GM23248 (cell line): ENCODE measurements around the gene KIF3B. TPM values are rescaled to one million over a fixed set of nuclear protein-coding genes. Genes with fewer than 3 reads are reported as not detected.
A peak's percentile ranks its signal among the peaks of the same experiment; 100 is the strongest.

Experiments used
- DNase-seq: peaks from one replicate; pipeline ENCODE4 v3.0.0-alpha.2; 2015
- H2AFZ ChIP-seq: fragments of 200-600 bp; sonication (generic); 2 replicates; pipeline ENCODE4 v1.6.1; 2016; ENCODE audit warnings: antibody characterized with exemption
- H3F3A ChIP-seq: fragments of 200-600 bp; sonication (generic); 2 replicates; pipeline ENCODE4 v1.6.1; 2016; ENCODE audit warnings: mild to moderate bottlenecking, antibody characterized with exemption, mixed run types; ENCODE audit not compliant: insufficient read depth
- H3K27ac ChIP-seq: fragments of 200-600 bp; sonication (generic); 2 replicates; pipeline ENCODE4 v1.5.1; 2016; ENCODE audit warnings: mild to moderate bottlenecking
- H3K27me3 ChIP-seq: fragments of 200-600 bp; sonication (generic); replicated peaks from 2 replicates; pipeline ENCODE4 v1.6.1; 2016; ENCODE audit warnings: mild to moderate bottlenecking; ENCODE audit not compliant: insufficient read depth
- H3K36me3 ChIP-seq: fragments of 200-600 bp; sonication (generic); 2 replicates; pipeline ENCODE4 v1.6.1; 2016; ENCODE audit warnings: low read depth, mild to moderate bottlenecking
- H3K4me1 ChIP-seq: fragments of 200-600 bp; sonication (generic); 2 replicates; pipeline ENCODE4 v1.6.1; 2016; ENCODE audit warnings: mild to moderate bottlenecking; ENCODE audit not compliant: insufficient read depth
- H3K4me2 ChIP-seq: fragments of 200-600 bp; sonication (generic); one replicate; pipeline ENCODE4 v1.6.1; 2016; ENCODE audit warnings: mild to moderate bottlenecking; ENCODE audit not compliant: unreplicated experiment
- H3K4me3 ChIP-seq: fragments of 200-600 bp; sonication (generic); 2 replicates; pipeline ENCODE4 v1.5.1; 2016; ENCODE audit warnings: mild to moderate bottlenecking
- H3K79me2 ChIP-seq: fragments of 200-600 bp; sonication (generic); 2 replicates; pipeline ENCODE4 v1.6.1; 2016; ENCODE audit warnings: mild to moderate bottlenecking; ENCODE audit not compliant: insufficient read depth
- H3K9ac ChIP-seq: fragments of 200-600 bp; sonication (generic); 2 replicates; pipeline ENCODE4 v1.6.1; 2016; ENCODE audit warnings: mild to moderate bottlenecking
- H3K9me2 ChIP-seq: fragments of 200-600 bp; sonication (generic); 2 replicates; pipeline ENCODE4 v1.6.1; 2016; ENCODE audit warnings: mixed run types, mild to moderate bottlenecking, moderate library complexity; ENCODE audit not compliant: insufficient read depth
- H3K9me3 ChIP-seq: fragments of 200-600 bp; sonication (generic); one replicate; pipeline ENCODE4 v1.6.1; 2017; ENCODE audit warnings: low read depth
- H4K20me1 ChIP-seq: fragments of 200-600 bp; sonication (generic); 2 replicates; pipeline ENCODE4 v1.6.0; 2016; ENCODE audit not compliant: insufficient read depth
- EZH2 ChIP-seq: fragments of 200-600 bp; sonication (generic); IDR thresholded peaks from 2 replicates; pipeline ENCODE4 v1.6.1; 2018; ENCODE audit warnings: antibody characterized with exemption, mild to moderate bottlenecking; ENCODE audit not compliant: insufficient read depth, poor library complexity, severe bottlenecking
- EZH2phosphoT487 ChIP-seq: fragments of 200-600 bp; sonication (generic); IDR thresholded peaks from 2 replicates; pipeline ENCODE4 v1.6.1; 2018; ENCODE audit warnings: antibody characterized with exemption, moderate library complexity, mild to moderate bottlenecking, low read depth; ENCODE audit not compliant: insufficient read depth
- WGBS, 2 experiments: methylation state at CpG; one replicate each; pipeline ENCODE4 v1.1.6; 2015 to 2017; ENCODE audit warnings: low lambda C conversion rate in 2 of 2, low coverage in 1 of 2; ENCODE audit errors: missing lambda C conversion rate in 2 of 2; 5-methylcytosine and 5-hydroxymethylcytosine counted together
- in situ Hi-C: fragments of 300-500 bp; cut with MboI; formaldehyde crosslinking; loops from 2 replicates; pipeline ENCODE4 v1.15.0; 2020
- polyA plus RNA-seq: library from polyadenylated mRNA; unstranded; fragments of >200 nt; fragmentation: Nextera tagmentation; extraction: Ambion mirVana; gene quantifications from 2 replicates; pipeline ENCODE4 v1.2.1, GENCODE V29; 2016
- total RNA-seq: library from RNA; depleted of rRNA; stranded (reverse); fragments of >200 nt; shearing (Covaris generic); gene quantifications from 2 replicates; pipeline ENCODE4 v1.2.3, GENCODE V29; 2014

Gene KIF3B
- total and polyA plus RNA-seq, 2 experiments from 2014 or later: 8.8 to 28.3 TPM

- no peaks in the 10 kb centered on the region for H3K9me3 ChIP-seq
- H3K36me3 ChIP-seq: peaks cover 24% of the 10 kb centered on the region; the same call in 1 of the 2 replicates
- TF ChIP-seq EZH2: no peak
- no peak for TF ChIP-seq EZH2phosphoT487
- no peak overlapping the region for H3K9ac ChIP-seq
- in situ Hi-C loops: no loop called here
- H2AFZ ChIP-seq: no peak overlapping the region
- peaks cover 27% of the 10 kb centered on the region for H3K4me1 ChIP-seq
- H3K4me3 ChIP-seq: no peak overlapping the region
- 77 to 78% methylated on average over 9 of the region's 9 CpGs for WGBS, 2 experiments
- no peaks in the 10 kb centered on the region for H3K9me2 ChIP-seq
- H4K20me1 ChIP-seq: no peaks in the 10 kb centered on the region
- H3K27ac ChIP-seq: peak overlapping the region; percentile 22
- peaks cover 36% of the 10 kb centered on the region for H3F3A ChIP-seq
- no peak overlapping the region for H3K4me2 ChIP-seq
- DNase-seq: peak; percentile 71
- no peaks in the 10 kb centered on the region for H3K27me3 ChIP-seq
- H3K79me2 ChIP-seq: no peaks in the 10 kb centered on the region
Observed at GRCh38 chr20:32327087-32327681, 49.7 kb downstream of the KIF3B start.

- DNase-seq: no peak
- Histone ChIP-seq H3K9ac (no peak overlapping the region), H3K4me3 (no peak overlapping the region), H3K36me3 (peaks cover 24% of the 10 kb centered on the region; the same call in 1 of the 2 replicates), H3F3A (peaks cover 41% of the 10 kb centered on the region), H3K79me2 (no peaks in the 10 kb centered on the region), H3K4me2 (no peak overlapping the region), H2AFZ (no peak overlapping the region), H3K4me1 (peaks cover 36% of the 10 kb centered on the region), H4K20me1 (no peaks in the 10 kb centered on the region), H3K9me3 (no peaks in the 10 kb centered on the region), H3K27ac (no peak overlapping the region), H3K27me3 (no peaks in the 10 kb centered on the region), H3K9me2 (no peaks in the 10 kb centered on the region)
- no peak for TF ChIP-seq EZH2phosphoT487
- no peak for TF ChIP-seq EZH2
- WGBS, 2 experiments: 90 to 94% methylated on average over 7 of the region's 7 CpGs
- in situ Hi-C loops: no loop called here
Observed at GRCh38 chr20:32329817-32330554, 52.5 kb downstream of the KIF3B start.

- H3K4me2 ChIP-seq: no peak overlapping the region
- no peaks in the 10 kb centered on the region for H3K79me2 ChIP-seq
- no peaks in the 10 kb centered on the region for H3K9me3 ChIP-seq
- H3K27me3 ChIP-seq: no peaks in the 10 kb centered on the region
- H3K9me2 ChIP-seq: no peaks in the 10 kb centered on the region
- H3K27ac ChIP-seq: no peak overlapping the region
- H3K36me3 ChIP-seq: peaks cover 24% of the 10 kb centered on the region; the same call in 1 of the 2 replicates
- H2AFZ ChIP-seq: no peak overlapping the region
- H3K4me3 ChIP-seq: no peak overlapping the region
- TF ChIP-seq EZH2: no peak
- no peak for TF ChIP-seq EZH2phosphoT487
- DNase-seq: no peak
- H4K20me1 ChIP-seq: no peaks in the 10 kb centered on the region
- 100% methylated on average over 1 of the region's 1 CpG for WGBS, 2 experiments
- H3K9ac ChIP-seq: no peak overlapping the region
- peaks cover 31% of the 10 kb centered on the region for H3K4me1 ChIP-seq
- in situ Hi-C loops: no loop called here
- H3F3A ChIP-seq: peaks cover 37% of the 10 kb centered on the region
Observed at GRCh38 chr20:32330555-32330897, 53.1 kb downstream of the KIF3B start.

- peaks cover 24% of the 10 kb centered on the region for H3F3A ChIP-seq
- in situ Hi-C loops: no loop called here
Observed at GRCh38 chr20:32332614-32333013, 55.2 kb downstream of the KIF3B start.

More at GRCh38 chr20:32332614-32333013, 55.2 kb downstream of the KIF3B start:
- H2AFZ ChIP-seq: no peak overlapping the region
- no peak overlapping the region for H3K4me2 ChIP-seq
- H4K20me1 ChIP-seq: no peaks in the 10 kb centered on the region
- no peaks in the 10 kb centered on the region for H3K9me3 ChIP-seq
- peak overlapping the region; percentile 55 for H3K27ac ChIP-seq
- DNase-seq: peak; percentile 82
- peaks cover 24% of the 10 kb centered on the region; the same call in 1 of the 2 replicates for H3K36me3 ChIP-seq
- H3K27me3 ChIP-seq: no peaks in the 10 kb centered on the region
- TF ChIP-seq EZH2: no peak
- H3K79me2 ChIP-seq: no peaks in the 10 kb centered on the region
- 0 out of 2 replicates have a peak overlapping the region, but pooled peaks have one; percentile 30 for H3K9ac ChIP-seq
- peaks cover 17% of the 10 kb centered on the region for H3K4me1 ChIP-seq
- no peaks in the 10 kb centered on the region for H3K9me2 ChIP-seq
- no peak overlapping the region for H3K4me3 ChIP-seq
- WGBS, 2 experiments: 61 to 64% methylated on average over 3 of the region's 3 CpGs
